Parathyroid adenoma (tissue), 2 donors: ENCODE measurements around the gene OSGIN1.

ENCODE experiments used
- H2AFZ ChIP-seq: fragments of 300-600 bp; sonication (generic); one replicate; pipeline ENCODE4 v1.7.0; 2017; ENCODE audit warnings: antibody characterized with exemption, mild to moderate bottlenecking
- H3K27ac ChIP-seq: fragments of 300-600 bp; sonication (generic); one replicate; pipeline ENCODE4 v1.7.0; 2017
- H3K27me3 ChIP-seq: fragments of 300-600 bp; sonication (generic); one replicate; pipeline ENCODE4 v1.7.0; 2017; ENCODE audit warnings: low read length; ENCODE audit not compliant: control insufficient read depth, insufficient read depth
- H3K36me3 ChIP-seq: fragments of 300-600 bp; sonication (generic); one replicate; pipeline ENCODE4 v1.7.0; 2017; ENCODE audit warnings: low read length; ENCODE audit not compliant: control insufficient read depth, insufficient read depth
- H3K4me1 ChIP-seq: fragments of 300-600 bp; sonication (generic); one replicate; pipeline ENCODE4 v1.7.0; 2017; ENCODE audit warnings: control low read depth
- H3K4me2 ChIP-seq: fragments of 300-600 bp; sonication (generic); one replicate; pipeline ENCODE4 v1.7.0; 2017; ENCODE audit warnings: low read length
- H3K4me3 ChIP-seq: fragments of 300-600 bp; sonication (generic); one replicate; pipeline ENCODE4 v1.7.0; 2017; ENCODE audit warnings: low read depth, low read length
- H3K79me2 ChIP-seq: fragments of 300-600 bp; sonication (generic); one replicate; pipeline ENCODE4 v1.7.0; 2017; ENCODE audit warnings: control low read depth
- H3K9ac ChIP-seq: fragments of 300-600 bp; sonication (generic); one replicate; pipeline ENCODE4 v1.7.0; 2017; ENCODE audit warnings: mild to moderate bottlenecking
- H3K9me3 ChIP-seq: fragments of 300-600 bp; sonication (generic); one replicate; pipeline ENCODE4 v1.7.0; 2017; ENCODE audit warnings: low read length; ENCODE audit not compliant: control insufficient read depth
- TF ChIP-seq, protein P1 (sequence below): fragments of 300-600 bp; sonication (generic); IDR thresholded peaks from one replicate; pipeline ENCODE4 v1.7.0; 2017; ENCODE audit warnings: antibody characterized with exemption, mild to moderate bottlenecking
- donor health status: primary hyperparathyroidism.

The OSGIN1 gene

DNA sequence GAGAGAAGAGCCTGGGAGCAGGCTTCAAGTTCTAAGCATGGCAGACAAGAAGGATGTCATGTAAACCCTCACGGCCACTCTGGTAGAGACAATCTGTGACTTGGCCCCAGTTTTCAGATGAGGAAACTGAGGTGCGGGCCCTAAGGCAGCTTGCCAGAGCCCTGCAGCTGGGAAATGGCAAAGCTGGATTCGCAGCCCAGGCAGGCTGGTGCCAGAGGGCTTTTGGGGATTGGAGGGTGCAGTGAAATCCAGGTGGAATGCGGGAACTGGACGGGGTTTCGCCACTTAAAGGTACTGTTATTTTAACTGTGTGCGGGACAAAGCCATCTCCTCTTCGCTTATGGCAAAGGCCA is 477 bp upstream of the OSGIN1 start:
- H3K27ac ChIP-seq = peak overlapping the region; percentile 89

DNA sequence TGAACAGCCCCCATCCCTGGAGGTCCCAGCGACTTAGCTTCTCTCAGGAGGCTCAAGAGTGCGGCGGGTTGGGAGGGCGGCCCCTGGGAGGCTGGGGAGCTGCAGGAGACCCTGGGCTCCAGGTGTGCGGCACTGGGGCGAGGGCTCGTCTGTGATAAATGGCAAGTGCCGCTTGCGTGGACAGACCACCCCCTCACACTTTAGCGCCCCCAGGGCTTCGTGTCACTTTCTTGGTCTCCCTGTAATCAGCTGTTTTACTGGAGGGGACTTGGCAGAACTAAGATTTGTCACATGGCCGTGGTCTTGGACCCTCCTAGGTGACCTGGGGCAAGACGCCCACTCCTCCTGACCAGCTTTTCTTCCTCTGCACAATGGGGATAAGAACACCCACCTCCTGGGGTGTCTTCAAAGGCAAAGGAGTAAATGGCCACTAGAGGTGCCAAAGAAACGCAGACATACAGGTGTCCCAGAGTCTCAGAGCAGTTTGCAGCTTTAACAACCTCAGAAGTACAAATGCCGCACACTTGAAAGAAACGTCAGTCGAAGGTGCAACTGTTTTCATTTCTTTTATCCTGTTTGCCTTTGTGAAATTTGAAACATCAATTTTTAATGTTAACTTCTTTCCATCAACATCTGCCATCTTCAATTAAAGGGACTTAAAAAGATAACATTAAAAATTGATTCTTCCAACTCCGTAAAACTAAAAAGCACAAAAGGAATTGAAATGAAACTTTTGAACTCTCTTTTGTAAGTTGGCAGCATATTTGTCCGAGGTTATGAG is 946 bp downstream of the OSGIN1 start:
- Histone ChIP-seq H3K27ac (peak overlapping the region; percentile 89), H2AFZ (peak overlapping the region; percentile 88), H3K4me2 (peak overlapping the region; percentile 95), H3K36me3 (no peaks in the 10 kb centered on the region), H3K79me2 (no peaks in the 10 kb centered on the region), H3K4me3 (peak overlapping the region; percentile 74), H3K9me3 (no peaks in the 10 kb centered on the region), H3K27me3 (no peaks in the 10 kb centered on the region), H3K4me1 (peaks cover 13% of the 10 kb centered on the region), H3K9ac (peak overlapping the region; percentile 15)
- TF ChIP-seq, protein P1, sequence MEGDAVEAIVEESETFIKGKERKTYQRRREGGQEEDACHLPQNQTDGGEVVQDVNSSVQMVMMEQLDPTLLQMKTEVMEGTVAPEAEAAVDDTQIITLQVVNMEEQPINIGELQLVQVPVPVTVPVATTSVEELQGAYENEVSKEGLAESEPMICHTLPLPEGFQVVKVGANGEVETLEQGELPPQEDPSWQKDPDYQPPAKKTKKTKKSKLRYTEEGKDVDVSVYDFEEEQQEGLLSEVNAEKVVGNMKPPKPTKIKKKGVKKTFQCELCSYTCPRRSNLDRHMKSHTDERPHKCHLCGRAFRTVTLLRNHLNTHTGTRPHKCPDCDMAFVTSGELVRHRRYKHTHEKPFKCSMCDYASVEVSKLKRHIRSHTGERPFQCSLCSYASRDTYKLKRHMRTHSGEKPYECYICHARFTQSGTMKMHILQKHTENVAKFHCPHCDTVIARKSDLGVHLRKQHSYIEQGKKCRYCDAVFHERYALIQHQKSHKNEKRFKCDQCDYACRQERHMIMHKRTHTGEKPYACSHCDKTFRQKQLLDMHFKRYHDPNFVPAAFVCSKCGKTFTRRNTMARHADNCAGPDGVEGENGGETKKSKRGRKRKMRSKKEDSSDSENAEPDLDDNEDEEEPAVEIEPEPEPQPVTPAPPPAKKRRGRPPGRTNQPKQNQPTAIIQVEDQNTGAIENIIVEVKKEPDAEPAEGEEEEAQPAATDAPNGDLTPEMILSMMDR = peak; percentile 50

More for the DNA sequence above, 477 bp upstream of the OSGIN1 start:
- H3K79me2 ChIP-seq = no peaks in the 10 kb centered on the region
- H3K27me3 ChIP-seq = no peaks in the 10 kb centered on the region
- H3K4me2 ChIP-seq = peak overlapping the region; percentile 95
- H3K36me3 ChIP-seq = no peaks in the 10 kb centered on the region
- TF ChIP-seq, protein P1 = no peak
- peaks cover 13% of the 10 kb centered on the region for H3K4me1 ChIP-seq
- H3K4me3 ChIP-seq = peak overlapping the region; percentile 74
- peak overlapping the region; percentile 88 for H2AFZ ChIP-seq
- no peaks in the 10 kb centered on the region for H3K9me3 ChIP-seq
- H3K9ac ChIP-seq = no peak overlapping the region

DNA sequence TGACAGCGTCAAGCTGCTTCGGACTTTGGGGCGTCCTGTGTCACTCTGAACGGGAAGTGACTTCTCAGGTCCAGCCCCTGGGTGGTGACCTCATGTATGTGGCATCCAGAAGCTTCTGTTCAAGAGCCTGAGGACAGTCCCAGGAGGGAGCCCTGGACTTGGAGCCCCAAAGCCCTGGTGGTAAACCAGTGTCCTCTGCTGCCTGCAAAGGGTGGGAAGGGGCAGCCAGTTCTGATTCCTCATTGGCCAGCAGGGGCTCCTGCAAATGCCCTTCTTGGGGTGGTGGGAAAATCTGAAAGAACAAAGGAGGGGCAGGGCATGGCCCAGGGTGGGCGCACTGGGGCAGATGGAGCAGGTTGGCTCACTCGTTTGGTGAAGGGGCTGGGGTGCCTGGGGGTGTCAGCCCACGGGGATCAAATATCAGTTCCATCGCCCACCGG is 1.6 kb downstream of the OSGIN1 start:
- peak overlapping the region; percentile 95 for H3K4me2 ChIP-seq
- H2AFZ ChIP-seq = no peak overlapping the region
- no peak overlapping the region for H3K9ac ChIP-seq
- H3K4me3 ChIP-seq = no peak overlapping the region
- TF ChIP-seq, protein P1 = no peak
- no peak overlapping the region for H3K27ac ChIP-seq
- peaks cover 13% of the 10 kb centered on the region for H3K4me1 ChIP-seq
- H3K36me3 ChIP-seq = no peaks in the 10 kb centered on the region
- no peaks in the 10 kb centered on the region for H3K79me2 ChIP-seq
- H3K9me3 ChIP-seq = no peaks in the 10 kb centered on the region
- no peaks in the 10 kb centered on the region for H3K27me3 ChIP-seq

DNA sequence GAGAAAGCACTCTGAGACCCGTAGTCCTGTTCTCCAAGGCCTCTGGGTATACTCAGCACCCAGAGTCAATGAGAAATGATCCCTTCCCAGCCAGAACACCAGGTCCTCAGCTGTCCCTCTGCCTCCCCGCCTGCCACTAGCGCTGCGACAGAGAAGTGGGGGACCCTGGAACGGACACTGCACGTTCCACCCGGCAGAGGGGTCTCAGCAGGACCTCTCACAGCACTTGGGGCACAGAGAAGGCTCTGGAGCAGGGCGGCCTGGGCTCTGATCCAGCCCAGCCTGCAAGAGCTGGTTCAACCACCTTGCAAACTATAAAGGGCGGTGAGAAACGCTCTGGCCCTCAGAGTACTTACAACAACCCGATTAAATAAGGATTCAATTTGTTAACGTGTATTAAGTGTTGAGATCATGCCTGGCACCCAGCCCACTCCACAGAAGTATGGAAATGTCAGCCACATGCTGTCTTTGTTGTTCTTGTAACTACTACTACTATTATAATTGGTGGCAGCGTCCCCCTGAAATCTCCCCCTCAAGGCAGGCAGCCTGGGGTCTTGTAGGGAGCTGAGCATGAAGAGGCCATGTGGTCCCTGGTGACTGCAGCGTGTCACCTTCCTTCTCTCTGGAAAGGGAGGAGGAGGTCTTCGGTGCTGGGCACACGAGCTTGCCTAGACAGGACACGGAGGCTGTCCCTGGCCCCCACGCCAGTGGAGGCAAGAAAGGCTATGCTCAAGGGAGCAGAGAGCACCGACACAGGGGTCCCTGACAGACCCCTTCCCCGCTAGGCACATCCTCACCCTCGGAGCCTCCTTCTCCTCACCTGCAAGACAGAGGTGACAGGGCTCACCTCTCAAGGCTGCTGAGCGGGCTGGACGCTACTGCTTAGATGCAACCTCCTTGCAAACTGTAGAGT is 2.4 kb downstream of the OSGIN1 start:
- no peaks in the 10 kb centered on the region for H3K79me2 ChIP-seq
- H3K36me3 ChIP-seq = no peaks in the 10 kb centered on the region
- TF ChIP-seq, protein P1 = no peak
- no peak overlapping the region for H3K4me3 ChIP-seq
- H3K27me3 ChIP-seq = no peaks in the 10 kb centered on the region
- no peak overlapping the region for H3K27ac ChIP-seq
- H3K4me1 ChIP-seq = peaks cover 13% of the 10 kb centered on the region
- no peaks in the 10 kb centered on the region for H3K9me3 ChIP-seq
- no peak overlapping the region for H3K4me2 ChIP-seq
- H3K9ac ChIP-seq = no peak overlapping the region
- no peak overlapping the region for H2AFZ ChIP-seq
